Neutrophil (primary cell): ENCODE measurements around the gene NEDD4L.

Source experiments
- H3K27ac ChIP-seq: fragments of 200-600 bp; sonication (generic); 2 replicates; pipeline ENCODE4 v1.5.1; 2016; ENCODE audit warnings: mild to moderate bottlenecking, moderate library complexity
- H3K27me3 ChIP-seq: fragments of 200-600 bp; sonication (generic); 2 replicates; pipeline ENCODE4 v1.6.0; 2016; ENCODE audit warnings: mild to moderate bottlenecking
- H3K36me3 ChIP-seq: fragments of 200-600 bp; sonication (generic); 2 replicates; pipeline ENCODE4 v1.5.1; 2017
- H3K4me1 ChIP-seq, 2 experiments: fragments of 200-600 bp in 1 of 2; sonication (generic) in 1 of 2; 1 replicate in 1 of 2; 2 replicates in 1 of 2; pipeline versions ENCODE4 v1.5.1 to v1.6.1; 2013 to 2016; ENCODE audit warnings: low read depth in 1 of 2, low read length in 1 of 2, mild to moderate bottlenecking in 1 of 2, moderate library complexity in 1 of 2; ENCODE audit not compliant: control insufficient read depth in 1 of 2, insufficient read depth in 1 of 2
- H3K4me3 ChIP-seq, 2 experiments: fragments of 200-600 bp in 1 of 2; sonication (generic) in 1 of 2; 1 replicate in 1 of 2; 2 replicates in 1 of 2; pipeline ENCODE4 v1.5.1; 2013 to 2016; ENCODE audit warnings: low read depth in 1 of 2, low read length in 1 of 2, mild to moderate bottlenecking in 1 of 2, moderate library complexity in 1 of 2
- H3K9me3 ChIP-seq: fragments of 200-600 bp; sonication (generic); 2 replicates; pipeline ENCODE4 v1.5.1; 2016
- TF ChIP-seq, protein P1 (sequence below): fragments of 200-600 bp; sonication (generic); IDR thresholded peaks from 2 replicates; pipeline ENCODE4 v1.5.1; 2016; ENCODE audit warnings: antibody characterized with exemption

The NEDD4L gene

DNA sequence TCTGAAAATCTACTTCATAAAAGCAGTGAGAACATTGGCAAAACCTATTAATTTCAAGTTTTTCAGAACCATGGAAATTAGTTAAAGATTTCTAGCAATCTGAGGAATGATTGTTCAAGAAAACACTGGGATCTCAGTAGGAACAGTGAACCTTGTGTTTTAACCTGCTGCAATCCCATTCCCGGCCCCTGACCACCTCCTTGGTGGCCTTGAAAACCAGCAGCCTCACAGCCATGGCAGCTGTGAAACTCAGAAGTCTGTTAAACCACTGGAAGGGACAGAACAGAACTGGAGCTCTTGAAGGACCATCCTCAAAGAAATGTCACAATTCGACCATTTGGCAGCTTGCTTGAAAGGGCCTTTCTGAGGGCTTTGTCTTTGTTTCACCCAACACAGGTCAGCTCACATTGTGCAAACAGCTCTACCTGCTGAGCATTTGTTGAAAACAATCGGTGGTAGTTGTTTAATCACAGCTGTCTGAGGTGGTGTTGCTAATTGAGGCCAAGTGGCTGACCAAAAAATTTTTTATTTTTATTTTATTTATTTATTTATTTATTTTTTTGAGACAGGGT lies 25.8 kb downstream of the NEDD4L start:
- TF ChIP-seq, protein P1, sequence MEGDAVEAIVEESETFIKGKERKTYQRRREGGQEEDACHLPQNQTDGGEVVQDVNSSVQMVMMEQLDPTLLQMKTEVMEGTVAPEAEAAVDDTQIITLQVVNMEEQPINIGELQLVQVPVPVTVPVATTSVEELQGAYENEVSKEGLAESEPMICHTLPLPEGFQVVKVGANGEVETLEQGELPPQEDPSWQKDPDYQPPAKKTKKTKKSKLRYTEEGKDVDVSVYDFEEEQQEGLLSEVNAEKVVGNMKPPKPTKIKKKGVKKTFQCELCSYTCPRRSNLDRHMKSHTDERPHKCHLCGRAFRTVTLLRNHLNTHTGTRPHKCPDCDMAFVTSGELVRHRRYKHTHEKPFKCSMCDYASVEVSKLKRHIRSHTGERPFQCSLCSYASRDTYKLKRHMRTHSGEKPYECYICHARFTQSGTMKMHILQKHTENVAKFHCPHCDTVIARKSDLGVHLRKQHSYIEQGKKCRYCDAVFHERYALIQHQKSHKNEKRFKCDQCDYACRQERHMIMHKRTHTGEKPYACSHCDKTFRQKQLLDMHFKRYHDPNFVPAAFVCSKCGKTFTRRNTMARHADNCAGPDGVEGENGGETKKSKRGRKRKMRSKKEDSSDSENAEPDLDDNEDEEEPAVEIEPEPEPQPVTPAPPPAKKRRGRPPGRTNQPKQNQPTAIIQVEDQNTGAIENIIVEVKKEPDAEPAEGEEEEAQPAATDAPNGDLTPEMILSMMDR = no peak
- Histone ChIP-seq H3K4me1 (no peaks in the 10 kb centered on the region), H3K9me3 (no peaks in the 10 kb centered on the region), H3K36me3 (no peaks in the 10 kb centered on the region), H3K27ac (no peak overlapping the region), H3K27me3 (no peaks in the 10 kb centered on the region), H3K4me3 (no peak overlapping the region)

DNA sequence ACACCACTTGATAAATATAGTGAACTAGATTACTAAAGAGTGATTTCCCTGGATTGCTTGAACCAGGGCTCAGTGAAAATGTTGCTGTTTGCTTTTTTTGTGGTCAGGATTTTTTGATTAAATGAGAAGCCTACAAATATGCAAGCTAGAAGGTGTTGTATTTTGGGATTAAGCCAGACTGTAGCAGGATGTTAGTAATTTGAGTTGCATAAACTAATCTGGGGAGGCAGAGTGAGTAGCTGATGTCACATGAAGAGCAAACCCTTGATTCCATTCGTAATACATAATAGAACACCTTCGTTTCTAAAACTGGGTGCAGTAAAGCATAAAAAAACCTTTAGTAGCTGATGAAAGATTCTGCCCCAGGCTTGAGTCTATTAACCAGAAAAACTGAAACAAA lies 32.0 kb downstream of the NEDD4L start:
- Histone ChIP-seq H3K9me3 (no peaks in the 10 kb centered on the region), H3K4me3 (no peak overlapping the region), H3K36me3 (no peaks in the 10 kb centered on the region), H3K27ac (no peak overlapping the region), H3K27me3 (no peaks in the 10 kb centered on the region), H3K4me1 (no peaks in the 10 kb centered on the region)
- TF ChIP-seq, protein P1 = no peak

DNA sequence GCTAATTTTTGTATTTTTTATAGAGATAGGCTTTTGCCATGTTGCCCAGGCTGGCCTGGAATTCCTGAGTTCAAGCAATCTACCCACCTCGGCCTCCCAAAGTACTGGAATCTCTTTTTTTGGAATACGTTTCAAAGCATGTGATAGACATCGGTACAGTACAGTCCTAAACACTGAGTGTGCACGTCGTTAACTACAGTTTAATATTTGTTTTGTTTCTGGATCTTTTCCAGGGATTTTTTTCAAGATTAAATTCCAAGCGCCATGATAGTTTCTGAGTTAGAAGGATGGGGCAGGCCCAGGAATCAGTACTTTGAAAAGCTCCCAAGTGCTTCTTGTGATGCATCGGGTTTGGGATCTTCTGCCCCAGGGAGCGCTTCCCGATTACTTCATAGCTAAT lies 33.3 kb downstream of the NEDD4L start:
- Histone ChIP-seq H3K36me3 (no peaks in the 10 kb centered on the region), H3K27me3 (no peaks in the 10 kb centered on the region), H3K4me1 (no peaks in the 10 kb centered on the region), H3K9me3 (no peaks in the 10 kb centered on the region), H3K27ac (no peak overlapping the region), H3K4me3 (no peak overlapping the region)
- TF ChIP-seq, protein P1 = no peak

DNA sequence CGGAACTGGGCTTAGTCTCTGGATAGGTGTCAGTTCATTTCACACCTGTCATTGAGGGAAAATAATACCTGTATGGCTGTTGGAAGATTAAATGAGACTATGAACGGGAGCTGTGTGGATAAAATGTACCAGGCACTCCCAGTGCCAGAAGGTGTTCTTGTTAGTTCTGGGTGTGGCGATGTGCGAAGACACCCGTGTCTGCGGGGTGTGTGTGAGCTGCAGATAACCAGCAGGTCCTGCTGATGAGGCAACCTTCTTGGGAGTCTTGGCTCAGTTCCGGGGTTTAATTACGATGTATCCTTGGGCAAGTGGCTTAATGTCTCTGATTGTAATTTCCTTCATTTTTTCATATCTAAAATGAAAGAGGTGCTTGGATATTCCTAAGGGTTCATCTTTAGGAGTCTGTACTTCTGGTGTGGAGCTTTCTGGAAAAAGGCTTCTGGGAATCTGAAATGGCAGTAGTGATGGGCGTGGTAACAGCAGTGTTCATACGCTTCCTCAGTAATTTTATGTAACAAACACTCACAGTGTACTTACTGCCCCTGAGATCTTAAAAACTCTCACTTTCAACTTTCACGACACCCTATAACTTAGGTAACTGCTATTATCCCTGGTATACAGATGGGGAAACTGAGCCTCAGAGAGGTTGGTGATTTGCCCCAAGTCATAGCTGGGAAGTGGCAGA lies 35.0 kb downstream of the NEDD4L start:
- Histone ChIP-seq H3K36me3 (no peaks in the 10 kb centered on the region), H3K27ac (no peak overlapping the region), H3K4me1 (no peaks in the 10 kb centered on the region), H3K27me3 (no peaks in the 10 kb centered on the region), H3K9me3 (no peaks in the 10 kb centered on the region), H3K4me3 (no peak overlapping the region)
- TF ChIP-seq, protein P1 = no peak

DNA sequence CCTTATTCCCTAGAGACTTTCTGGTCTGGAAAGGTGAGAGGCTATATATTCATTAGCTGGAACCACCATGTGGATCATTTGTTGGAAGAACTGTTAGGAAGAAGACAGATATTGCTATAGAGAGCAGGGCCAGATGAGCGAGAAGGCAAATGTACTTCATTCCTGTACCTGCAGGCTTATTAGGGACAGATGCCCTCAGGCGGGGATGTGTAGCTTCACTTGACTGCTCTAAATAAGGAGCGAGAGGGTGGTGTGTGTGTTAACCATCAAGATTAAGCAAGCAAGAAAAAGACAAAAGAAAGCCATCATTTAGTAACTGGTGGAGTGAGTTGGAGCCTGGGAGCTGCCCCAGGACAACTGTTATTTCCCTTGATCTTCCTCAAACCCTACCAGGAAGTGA lies 36.4 kb downstream of the NEDD4L start:
- TF ChIP-seq, protein P1 = no peak
- no peaks in the 10 kb centered on the region for H3K4me1 ChIP-seq
- no peaks in the 10 kb centered on the region for H3K9me3 ChIP-seq
- no peak overlapping the region for H3K4me3 ChIP-seq
- no peaks in the 10 kb centered on the region for H3K36me3 ChIP-seq
- H3K27me3 ChIP-seq = no peaks in the 10 kb centered on the region
- no peak overlapping the region for H3K27ac ChIP-seq
